Kidney (tissue), 14 donors: ENCODE measurements around the gene HIVEP3. TPM values are rescaled to one million over a fixed set of nuclear protein-coding genes. Genes with fewer than 3 reads are reported as not detected.

Source experiments
- DNase-seq, 5 donors: peaks; one replicate each; pipeline ENCODE4 v3.0.0-alpha.2; 2013 to 2020
- FAIRE-seq: peaks from 2 replicates; lab custom pipeline; 2012; peaks lifted over from hg19 to GRCh38; lab: Jason Lieb, UNC
- H3K27ac ChIP-seq, 2 donors: one replicate each; pipeline ENCODE4 v1.7.0; 2013; ENCODE audit warnings: low read depth in 2 of 2, low read length in 2 of 2, inconsistent platforms in 1 of 2
- H3K27me3 ChIP-seq: one replicate; pipeline ENCODE4 v1.7.1; 2013; ENCODE audit warnings: low read length, inconsistent platforms; ENCODE audit not compliant: control insufficient read depth, insufficient read depth
- H3K36me3 ChIP-seq, 3 donors: one replicate each; pipeline versions ENCODE4 v1.7.0 to v1.7.1; 2013; ENCODE audit warnings: low read length in 3 of 3, control low read depth in 1 of 3, inconsistent platforms in 1 of 3; ENCODE audit not compliant: insufficient read depth in 3 of 3, control insufficient read depth in 2 of 3
- H3K4me1 ChIP-seq, 3 donors: one replicate each; pipeline versions ENCODE4 v1.7.0 to v1.7.1; 2013; ENCODE audit warnings: low read length in 3 of 3, inconsistent platforms in 1 of 3, low read depth in 1 of 3; ENCODE audit not compliant: control insufficient read depth in 2 of 3, insufficient read depth in 2 of 3
- H3K4me3 ChIP-seq, 3 donors: one replicate each; pipeline versions ENCODE4 v1.7.0 to v1.8.1; 2013; ENCODE audit warnings: low read length in 3 of 3, control low read depth in 1 of 3, inconsistent platforms in 1 of 3
- H3K9ac ChIP-seq, 3 donors: one replicate each; pipeline versions ENCODE4 v1.7.0 to v1.7.1; 2013; ENCODE audit warnings: low read length in 3 of 3, control low read depth in 1 of 3, inconsistent platforms in 1 of 3
- H3K9me3 ChIP-seq, 3 donors: one replicate each; pipeline versions ENCODE4 v1.7.0 to v1.7.1; 2013; ENCODE audit warnings: low read length in 3 of 3, control low read depth in 1 of 3, inconsistent platforms in 1 of 3; ENCODE audit not compliant: control insufficient read depth in 2 of 3, insufficient read depth in 1 of 3
- CTCF ChIP-seq: IDR thresholded peaks from 3 replicates; pipeline ENCODE4 v1.5.1; 2012; ENCODE audit warnings: mild to moderate bottlenecking, moderate library complexity, borderline replicate concordance; ENCODE audit not compliant: insufficient read depth; ENCODE audit errors: extremely low read depth
- intact Hi-C: fragments of 100-400 bp; cut with DNase I; formaldehyde crosslinking; loops from one replicate; pipeline ENCODE4 v1.11.1; 2022
- polyA plus RNA-seq: library from polyadenylated mRNA; stranded (reverse); fragments of 350-450 nt; fragmentation: Illumina TruSeq; extraction: RNeasy Lipid Tissue Mini Kit (QIAGEN cat#74804); gene quantifications from one replicate; pipeline ENCODE4 v1.2.3, GENCODE V29; 2014; ENCODE audit warnings: low read depth, low replicate concordance; ENCODE audit not compliant: insufficient read depth
- total RNA-seq: library from RNA; stranded (reverse); fragmentation: NEBNext Ultra II Directional; extraction: Animal tissue kit (Norgen Biotek cat#: 25700); gene quantifications from one replicate; pipeline ENCODE4 v1.2.1, GENCODE V29; 2021
- donor health status: control.
- donor health status: control.
- donor health status: control.
- donor health status: control.
- donor health status: control.
- donor health status: DM: yes; HTN: yes; CAD: no.
- donor health status: Normal renal cell carcinoma (clear cell type).

The HIVEP3 gene
- total and polyA plus RNA-seq, 2 donors from 2014 or later: 3.5 to 11.0 TPM

GRCh38 chr1:41571041-41571440, 347.7 kb downstream of the HIVEP3 start:
- peaks cover 0 to 3% (median 0%) of the 10 kb centered on the region in 3 donors for H3K4me1 ChIP-seq
- H3K27ac ChIP-seq: no peak overlapping the region
- H3K36me3 ChIP-seq: no peaks in the 10 kb centered on the region
- no peak for TF ChIP-seq CTCF
- no peak overlapping the region for H3K4me3 ChIP-seq
- FAIRE-seq (no peak), DNase-seq (peak in 1 of 5 donors; percentile 24)
- no peaks in the 10 kb centered on the region for H3K9me3 ChIP-seq
- H3K9ac ChIP-seq: no peak overlapping the region
- intact Hi-C loops: no loop called here
- no peaks in the 10 kb centered on the region for H3K27me3 ChIP-seq

GRCh38 chr1:41568204-41568603, 350.5 kb downstream of the HIVEP3 start:
- Histone ChIP-seq H3K27ac (no peak overlapping the region), H3K9me3 (no peaks in the 10 kb centered on the region), H3K4me3 (no peak overlapping the region), H3K27me3 (no peaks in the 10 kb centered on the region), H3K4me1 (no peaks in the 10 kb centered on the region), H3K9ac (no peak overlapping the region), H3K36me3 (no peaks in the 10 kb centered on the region)
- TF ChIP-seq CTCF: no peak
- intact Hi-C loops: no loop called here
- no peak for DNase-seq
- FAIRE-seq: no peak

GRCh38 chr1:41566969-41567368, 351.8 kb downstream of the HIVEP3 start:
- no peak for DNase-seq
- Histone ChIP-seq H3K27me3 (no peaks in the 10 kb centered on the region), H3K27ac (no peak overlapping the region), H3K4me3 (no peak overlapping the region), H3K9ac (no peak overlapping the region), H3K36me3 (no peaks in the 10 kb centered on the region), H3K9me3 (no peaks in the 10 kb centered on the region), H3K4me1 (no peaks in the 10 kb centered on the region)
- TF ChIP-seq CTCF: no peak
- FAIRE-seq: no peak
- intact Hi-C loops: no loop called here

- Histone ChIP-seq H3K9ac (no peak overlapping the region), H3K27ac (no peak overlapping the region), H3K27me3 (no peaks in the 10 kb centered on the region), H3K9me3 (no peaks in the 10 kb centered on the region), H3K4me1 (no peaks in the 10 kb centered on the region), H3K4me3 (no peak overlapping the region), H3K36me3 (no peaks in the 10 kb centered on the region)
- no peak for TF ChIP-seq CTCF
- FAIRE-seq (no peak), DNase-seq (no peak)
- intact Hi-C loops: no loop called here
These were observed 352.3 kb downstream of the HIVEP3 start for GRCh38 chr1:41566274-41566885.
